Mammary epithelial cell (primary cell): ENCODE data around the gene HSD17B12.

Experiments
- EZH2 ChIP-seq: IDR thresholded peaks from 2 replicates; pipeline ENCODE4 v1.6.1; 2012; ENCODE audit warnings: low read length, inconsistent platforms, borderline replicate concordance
- TF ChIP-seq, protein P1 (sequence below), 2 donors: IDR thresholded peaks in 1 of 2; conservative IDR thresholded peaks in 1 of 2; 2 replicates each; pipeline ENCODE4 v1.5.1; 2011 to 2012; ENCODE audit warnings: inconsistent platforms in 2 of 2, low read length in 2 of 2, mild to moderate bottlenecking in 2 of 2, control low read depth in 1 of 2, low read depth in 1 of 2; ENCODE audit not compliant: insufficient read depth in 1 of 2; ENCODE audit errors: extremely low read depth in 1 of 2

GRCh38 chr11:43874738-43875137, 194.2 kb downstream of the HSD17B12 start:
- TF ChIP-seq, protein P1, sequence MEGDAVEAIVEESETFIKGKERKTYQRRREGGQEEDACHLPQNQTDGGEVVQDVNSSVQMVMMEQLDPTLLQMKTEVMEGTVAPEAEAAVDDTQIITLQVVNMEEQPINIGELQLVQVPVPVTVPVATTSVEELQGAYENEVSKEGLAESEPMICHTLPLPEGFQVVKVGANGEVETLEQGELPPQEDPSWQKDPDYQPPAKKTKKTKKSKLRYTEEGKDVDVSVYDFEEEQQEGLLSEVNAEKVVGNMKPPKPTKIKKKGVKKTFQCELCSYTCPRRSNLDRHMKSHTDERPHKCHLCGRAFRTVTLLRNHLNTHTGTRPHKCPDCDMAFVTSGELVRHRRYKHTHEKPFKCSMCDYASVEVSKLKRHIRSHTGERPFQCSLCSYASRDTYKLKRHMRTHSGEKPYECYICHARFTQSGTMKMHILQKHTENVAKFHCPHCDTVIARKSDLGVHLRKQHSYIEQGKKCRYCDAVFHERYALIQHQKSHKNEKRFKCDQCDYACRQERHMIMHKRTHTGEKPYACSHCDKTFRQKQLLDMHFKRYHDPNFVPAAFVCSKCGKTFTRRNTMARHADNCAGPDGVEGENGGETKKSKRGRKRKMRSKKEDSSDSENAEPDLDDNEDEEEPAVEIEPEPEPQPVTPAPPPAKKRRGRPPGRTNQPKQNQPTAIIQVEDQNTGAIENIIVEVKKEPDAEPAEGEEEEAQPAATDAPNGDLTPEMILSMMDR (conservative IDR thresholded peaks at IDR 0.05 in 1 of 2, IDR thresholded peaks at IDR 0.05 in 1 of 2; ENCODE audit: extremely low read depth in 1 of 2, insufficient read depth in 1 of 2, low read depth in 1 of 2, low read length in 2 of 2): no peak
- TF ChIP-seq EZH2: no peak
